ENCODE results near the gene CCDC9B. TPM values are rescaled to one million over a fixed set of nuclear protein-coding genes. Genes with fewer than 3 reads are reported as not detected.
A peak's percentile ranks its signal among the peaks of the same experiment; 100 is the strongest.

CCDC9B gene
- total RNA-seq, 2 experiments from 2014 or later, result 1.4 to 2.3 TPM

GRCh38 chr15:40293905-40294895, 46.5 kb downstream of the CCDC9B start:
- no peak for ATAC-seq
- Mint-ChIP-seq H3K36me3 (ENCODE audit: low read depth) (peaks cover 5% of the 10 kb centered on the region), H3K27me3 (no peaks in the 10 kb centered on the region), H3K4me1 (ENCODE audit: low read depth) (no peaks in the 10 kb centered on the region), H3K9me3 (no peaks in the 10 kb centered on the region), H3K27ac (no peak overlapping the region), H3K4me3 (no peak overlapping the region)
- intact Hi-C loops (cut with micrococcal nuclease), result no loop called here
- ChIA-PET CTCF (interaction anchor here (0.8 to 2.7 kb wide), 8 partner anchors 12 to 20 kb away, joined by 3 to 12 read pairs (median 4); partner anchors contain the start of gene PLCB2), POLR2A (interaction anchor here (1.2 kb wide), 1 partner anchor 15 kb away, joined by 4 read pairs; no protein-coding TSS in a partner anchor)
- no peak for TF ChIP-seq CTCF (IDR thresholded peaks at IDR 0.05)
- no peak for DNase-seq

- POLR2A ChIA-PET, result interaction anchor here (1.1 to 1.2 kb wide), 2 partner anchors 9 to 16 kb away, joined by 3 to 4 read pairs; no protein-coding TSS in a partner anchor
- Mint-ChIP-seq H3K27ac (peak overlapping the region; percentile 30), H3K36me3 (ENCODE audit: low read depth) (peaks cover 2% of the 10 kb centered on the region), H3K4me3 (no peak overlapping the region), H3K9me3 (no peaks in the 10 kb centered on the region), H3K27me3 (no peaks in the 10 kb centered on the region), H3K4me1 (ENCODE audit: low read depth) (no peaks in the 10 kb centered on the region)
- DNase-seq, result no peak
- CTCF ChIA-PET, result interaction anchor here (1.0 to 2.7 kb wide), 5 partner anchors 11 to 19 kb away, joined by 3 to 12 read pairs (median 3); no protein-coding TSS in a partner anchor
- TF ChIP-seq CTCF (IDR thresholded peaks at IDR 0.05), result no peak
- no peak for ATAC-seq
- intact Hi-C loops (cut with micrococcal nuclease), result no loop called here
These were observed 47.7 kb downstream of the CCDC9B start for GRCh38 chr15:40293006-40293405.

GRCh38 chr15:40292246-40292645, 48.5 kb downstream of the CCDC9B start:
- POLR2A ChIA-PET, result interaction anchor here (0.6 kb wide), 1 partner anchor 320 kb away, joined by 4 read pairs; no protein-coding TSS in a partner anchor
- intact Hi-C loops (cut with micrococcal nuclease), result no loop called here
- CTCF ChIA-PET, result interaction anchor here (1.2 to 2.7 kb wide), 3 partner anchors 13 to 19 kb away, joined by 3 to 12 read pairs (median 10); no protein-coding TSS in a partner anchor
- H3K9me3 Mint-ChIP-seq, result no peaks in the 10 kb centered on the region
- peaks cover 2% of the 10 kb centered on the region for H3K36me3 Mint-ChIP-seq (ENCODE audit: low read depth)
- TF ChIP-seq CTCF (IDR thresholded peaks at IDR 0.05), result no peak
- H3K27me3 Mint-ChIP-seq, result no peaks in the 10 kb centered on the region
- no peak overlapping the region for H3K27ac Mint-ChIP-seq
- DNase-seq, result no peak
- H3K4me1 Mint-ChIP-seq (ENCODE audit: low read depth), result no peaks in the 10 kb centered on the region
- H3K4me3 Mint-ChIP-seq, result no peak overlapping the region
- no peak for ATAC-seq

- no peaks in the 10 kb centered on the region for H3K27me3 Mint-ChIP-seq
These were observed 49.7 kb downstream of the CCDC9B start for GRCh38 chr15:40290918-40291574.

More at GRCh38 chr15:40290918-40291574, 49.7 kb downstream of the CCDC9B start:
- intact Hi-C loops (cut with micrococcal nuclease), result no loop called here
- ChIA-PET POLR2A (no interaction called here), CTCF (interaction anchor here (0.7 to 4.6 kb wide), 6 partner anchors 12 to 54 kb away, joined by 3 to 40 read pairs (median 6); no protein-coding TSS in a partner anchor)
- Mint-ChIP-seq H3K4me3 (no peak overlapping the region), H3K27ac (no peak overlapping the region), H3K36me3 (ENCODE audit: low read depth) (peaks cover 2% of the 10 kb centered on the region), H3K9me3 (no peaks in the 10 kb centered on the region), H3K4me1 (ENCODE audit: low read depth) (no peaks in the 10 kb centered on the region)
- TF ChIP-seq CTCF (IDR thresholded peaks at IDR 0.05), result no peak
- ATAC-seq (no peak), DNase-seq (no peak)

All from activated CD8-positive, alpha-beta T cell treated with anti-CD3 and anti-CD28 coated beads for 36 hours (primary cell).